Right ventricle myocardium superior (tissue), 1 donor: ENCODE results near the gene KLHL5. TPM values are rescaled to one million over a fixed set of nuclear protein-coding genes. Genes with fewer than 3 reads are reported as not detected.
"Not testable (repeated sequence)": the region's sequence is repeated elsewhere in the genome, so short reads cannot be mapped to it uniquely, and the experiment has no call there.

ENCODE experiments used
- ATAC-seq: fragments of 200-7000 bp; cut with Tn5 transposase; one replicate; pipeline ENCODE4 v1.9.1; 2020; ENCODE audit warnings: mild to moderate bottlenecking; ENCODE audit not compliant: poor library complexity
- DNase-seq: peaks from one replicate; pipeline ENCODE4 v3.0.0-alpha.2; 2020
- intact Hi-C: fragments of 100-400 bp; cut with DNase I; formaldehyde crosslinking; loops from one replicate; pipeline ENCODE4 v1.11.2; 2022
- total RNA-seq: library from RNA; stranded (reverse); fragmentation: NEBNext Ultra II Directional; extraction: Animal tissue kit (Norgen Biotek cat#: 25700); gene quantifications from one replicate; pipeline ENCODE4 v1.2.1, GENCODE V29; 2021
- donor health status: DM: no; HTN: yes; CAD: no; lungs with severe emphysema.

KLHL5 gene
- total RNA-seq, 1 donor from 2014 or later, result 13.2 TPM

DNA sequence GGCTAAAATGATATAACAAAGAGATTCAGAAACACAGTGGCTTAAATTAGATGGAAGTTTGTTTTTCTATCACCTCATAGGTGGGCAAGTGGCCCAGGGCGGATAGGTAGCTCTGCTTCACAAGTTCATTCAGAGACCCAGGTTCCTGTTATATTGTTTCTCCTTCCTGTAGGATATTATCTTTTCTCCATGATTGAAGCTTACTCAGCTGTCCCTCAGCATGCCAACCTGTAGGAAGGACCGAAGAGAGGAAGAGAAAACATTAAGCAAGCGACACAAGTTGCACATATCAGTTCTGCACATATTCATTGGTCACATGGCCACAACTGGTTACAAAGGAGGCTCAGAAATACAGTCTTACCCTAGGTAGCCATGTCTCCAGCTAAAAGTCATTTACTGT is 6.9 kb downstream of the KLHL5 start:
- ATAC-seq, result no peak
- DNase-seq, result no peak
- intact Hi-C loops, result no loop called here

DNA sequence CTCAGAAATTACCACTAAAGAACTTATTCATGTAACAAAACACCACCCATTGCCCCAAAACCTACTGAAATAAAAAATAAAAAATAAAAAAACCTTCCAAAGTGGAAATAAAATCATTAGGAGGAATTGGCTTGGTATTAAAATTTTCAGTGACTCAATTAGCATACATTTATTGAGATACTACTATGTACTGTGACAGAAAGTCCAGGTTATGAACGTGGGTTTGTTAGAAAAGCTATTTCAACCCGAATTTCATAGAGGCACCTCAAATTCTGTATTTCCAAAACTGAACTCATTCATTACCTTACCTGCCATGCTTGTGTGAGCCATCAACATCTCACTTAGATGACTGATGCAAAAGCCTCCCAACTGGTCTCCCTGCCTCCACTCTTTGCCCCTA is 16.8 kb downstream of the KLHL5 start:
- no peak for DNase-seq
- no peak for ATAC-seq
- intact Hi-C loops, result no loop called here

DNA sequence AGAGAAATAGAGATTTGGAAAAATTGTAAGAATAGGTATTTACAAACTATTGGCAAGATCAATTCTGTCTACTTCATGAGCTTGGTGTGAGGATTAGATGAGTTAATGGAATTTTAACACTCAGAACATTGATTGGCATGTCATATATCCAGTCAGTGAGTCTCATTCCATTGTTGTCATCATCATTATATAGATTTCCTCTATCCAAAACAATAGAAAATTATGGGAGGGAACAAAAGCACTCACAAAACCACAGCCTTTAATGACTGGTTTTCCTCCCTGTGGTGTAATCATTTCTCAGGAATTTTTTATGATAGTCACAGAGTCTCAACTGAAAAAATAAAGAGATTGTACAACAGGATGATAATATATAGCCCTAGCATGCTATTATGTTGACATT is 21.1 kb downstream of the KLHL5 start:
- DNase-seq (no peak), ATAC-seq (no peak)
- intact Hi-C loops, result no loop called here

DNA sequence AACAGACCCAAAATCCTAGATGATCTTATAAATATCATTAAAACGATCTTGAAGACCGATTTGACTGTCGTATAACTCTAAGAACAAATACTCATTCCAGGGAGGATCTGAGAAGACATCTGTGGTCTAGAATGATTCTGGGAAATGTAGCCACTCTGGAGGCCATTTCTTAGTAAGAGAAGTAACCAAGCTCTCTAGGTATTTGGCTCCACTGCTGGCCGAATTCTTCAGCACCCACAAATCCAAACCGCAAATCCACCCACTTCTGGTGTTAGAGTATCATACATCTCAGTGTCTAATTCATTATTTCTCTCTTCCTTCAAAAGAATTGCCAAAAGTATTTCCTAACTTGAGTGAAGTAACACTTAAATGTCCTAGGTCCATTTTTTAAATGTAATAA is 23.9 kb downstream of the KLHL5 start:
- ATAC-seq, result no peak
- DNase-seq, result no peak
- intact Hi-C loops, result no loop called here

DNA sequence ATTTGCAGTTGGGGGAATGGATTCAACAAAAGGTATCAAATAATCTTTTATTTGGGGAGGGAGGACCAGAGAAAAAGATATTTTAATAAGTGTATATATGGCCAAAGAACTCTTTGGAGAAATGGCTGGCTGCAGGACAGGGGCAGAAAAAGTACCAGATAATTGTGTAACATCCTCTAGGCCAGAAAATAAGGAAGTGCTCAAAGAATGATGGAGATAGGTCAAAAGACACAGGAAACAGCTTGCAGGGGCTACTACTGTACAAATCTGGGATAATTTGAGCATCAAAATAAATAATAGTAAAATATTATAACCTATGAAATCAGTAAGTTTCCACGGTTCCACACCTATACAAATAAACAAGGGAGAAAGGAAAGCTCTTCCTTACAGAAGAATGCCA is 34.8 kb downstream of the KLHL5 start:
- no peak for DNase-seq
- no peak for ATAC-seq
- intact Hi-C loops, result no loop called here

DNA sequence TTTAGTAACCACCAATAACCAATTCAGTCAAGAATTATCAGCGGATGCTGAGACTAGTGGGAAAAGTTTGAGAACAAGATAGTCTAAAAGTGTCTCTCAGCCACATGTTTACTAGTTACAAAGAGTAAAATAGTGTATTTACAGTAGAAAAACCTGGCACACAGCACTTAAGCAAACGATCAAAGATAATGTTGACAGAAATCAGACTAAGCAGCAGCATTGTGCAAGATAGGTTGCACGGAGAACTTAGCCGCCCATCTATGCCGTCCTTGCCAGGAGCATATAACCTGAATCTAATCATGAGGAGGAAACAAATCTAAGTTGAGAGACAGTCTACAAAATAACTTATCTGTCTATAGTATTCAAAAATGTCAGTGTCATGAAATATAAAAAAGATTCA is 35.3 kb downstream of the KLHL5 start:
- no peak for DNase-seq
- no peak for ATAC-seq
- intact Hi-C loops, result no loop called here

DNA sequence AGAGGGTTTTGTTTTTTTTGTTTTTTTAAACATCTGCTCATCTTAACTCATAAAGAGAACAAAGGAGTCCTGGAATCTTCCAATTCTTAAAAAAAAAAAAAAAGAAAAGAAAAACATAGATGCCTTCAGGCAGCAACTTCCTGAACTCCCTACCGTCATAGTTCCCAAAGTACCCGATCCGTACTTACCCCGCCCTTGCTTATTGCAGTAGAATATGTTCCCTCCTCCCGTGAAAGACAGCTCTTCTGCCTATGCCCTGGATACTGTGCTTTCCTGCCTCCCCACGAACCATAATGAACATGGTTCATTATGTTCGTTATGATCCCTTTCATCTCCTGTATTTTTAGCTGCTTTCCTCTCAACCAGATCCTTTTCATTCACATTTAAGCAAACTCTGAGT is 40.3 kb downstream of the KLHL5 start:
- intact Hi-C loops, result no loop called here
- no peak for ATAC-seq
- no peak for DNase-seq

DNA sequence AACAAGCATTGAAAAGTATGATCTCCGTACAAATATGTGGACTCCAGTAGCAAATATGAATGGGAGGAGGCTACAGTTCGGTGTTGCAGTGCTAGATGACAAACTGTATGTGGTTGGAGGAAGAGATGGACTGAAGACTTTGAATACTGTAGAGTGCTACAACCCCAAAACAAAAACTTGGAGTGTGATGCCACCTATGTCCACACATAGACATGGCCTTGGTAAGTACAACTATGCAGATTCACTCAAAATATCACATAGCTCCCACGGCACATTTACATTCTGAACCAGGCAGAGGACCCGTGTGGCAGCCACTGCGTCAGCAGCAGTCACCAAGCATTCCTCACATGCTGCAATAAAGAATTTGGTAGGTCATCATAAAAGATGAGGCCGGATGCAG is 41.3 kb downstream of the KLHL5 start:
- DNase-seq, result no peak
- intact Hi-C loops, result no loop called here
- ATAC-seq, result no peak

DNA sequence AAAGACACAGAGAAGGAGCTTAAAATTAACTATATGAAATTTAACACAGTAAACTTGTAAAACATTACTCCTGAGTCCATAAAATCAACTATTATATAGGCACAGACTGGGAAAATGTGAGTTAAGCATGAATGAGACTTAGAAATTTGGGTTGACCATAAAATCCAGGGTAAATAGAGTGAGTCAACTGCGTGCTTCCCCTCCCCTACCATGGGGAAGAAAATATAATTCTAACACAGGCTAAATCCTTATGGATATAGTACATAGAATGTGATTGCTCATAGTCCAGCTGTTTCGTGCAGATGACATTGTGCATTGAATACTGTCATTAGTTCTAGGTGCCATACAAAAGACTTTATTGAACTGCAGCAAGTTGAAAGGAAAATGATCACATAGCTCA is 42.2 kb downstream of the KLHL5 start:
- intact Hi-C loops, result no loop called here
- no peak for ATAC-seq
- no peak for DNase-seq

DNA sequence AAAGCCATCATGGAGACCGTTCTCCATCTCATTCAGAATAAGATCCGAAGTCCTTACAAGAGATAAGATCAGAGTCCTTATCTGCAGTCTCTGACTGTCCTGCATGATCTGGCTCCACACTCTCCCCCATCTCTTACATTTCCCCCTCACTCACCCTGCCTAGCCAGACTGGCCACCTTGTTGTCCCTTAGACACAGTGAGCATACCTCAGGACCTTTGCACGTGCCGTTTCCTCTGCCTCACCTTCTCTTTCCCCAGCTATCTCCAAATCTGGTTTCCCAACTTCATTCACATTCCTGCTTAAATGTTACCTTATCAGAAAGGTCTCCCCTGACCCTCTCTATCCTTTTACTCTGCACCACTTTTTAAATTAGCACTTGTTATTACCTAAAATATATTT is 44.0 kb downstream of the KLHL5 start:
- intact Hi-C loops, result no loop called here
- ATAC-seq (no peak), DNase-seq (no peak)

DNA sequence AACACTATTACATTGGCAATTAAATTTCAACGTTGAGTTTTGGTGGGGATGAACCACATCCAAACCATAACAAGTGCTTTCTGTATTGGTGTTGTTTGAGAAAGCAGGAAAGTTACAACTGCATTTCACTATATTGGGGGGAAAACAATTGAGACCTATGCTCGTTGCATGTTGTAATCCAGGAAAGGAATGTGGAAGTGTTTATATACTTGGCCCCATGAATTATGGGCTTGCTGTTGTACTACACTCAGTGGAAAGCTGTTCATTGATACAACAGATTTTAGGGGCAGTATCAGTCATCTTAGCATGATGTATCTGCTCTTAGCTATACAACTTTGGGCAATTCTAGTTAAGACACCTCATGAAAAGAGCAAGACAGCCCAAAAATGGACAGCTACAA is 52.4 kb downstream of the KLHL5 start:
- DNase-seq (no peak), ATAC-seq (no peak)
- intact Hi-C loops, result no loop called here

DNA sequence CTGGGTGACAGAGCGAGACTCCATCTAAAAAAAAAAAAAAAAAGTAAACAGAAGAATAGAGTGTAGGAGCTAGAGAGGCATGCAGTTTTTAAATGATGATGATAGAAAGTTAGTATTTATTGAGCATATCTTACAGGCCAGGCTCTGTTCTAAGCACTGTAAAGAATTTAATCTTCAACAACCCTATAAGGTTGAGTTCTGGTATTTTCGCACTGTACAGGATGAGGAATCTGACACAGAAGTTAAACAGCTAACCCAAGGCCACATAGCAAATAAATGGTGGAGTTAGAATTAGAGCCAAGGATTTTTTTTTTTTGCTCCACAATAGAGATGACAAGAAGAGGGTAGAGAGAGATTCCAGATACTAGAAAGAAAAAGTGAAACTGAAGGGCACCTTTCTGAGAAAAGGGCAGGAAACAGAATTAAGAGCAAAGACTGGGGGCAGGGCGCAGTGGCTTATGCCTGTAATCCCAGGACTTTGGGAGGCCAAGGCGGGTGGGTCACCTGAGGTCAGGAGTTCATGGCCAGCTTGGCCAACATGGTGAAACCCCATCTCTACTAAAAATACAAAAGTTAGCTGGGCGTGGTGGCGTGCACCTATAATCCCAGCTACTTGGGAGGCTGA is 56.1 kb downstream of the KLHL5 start:
- intact Hi-C loops, result no loop called here
- ATAC-seq (no peak), DNase-seq (no peak)

DNA sequence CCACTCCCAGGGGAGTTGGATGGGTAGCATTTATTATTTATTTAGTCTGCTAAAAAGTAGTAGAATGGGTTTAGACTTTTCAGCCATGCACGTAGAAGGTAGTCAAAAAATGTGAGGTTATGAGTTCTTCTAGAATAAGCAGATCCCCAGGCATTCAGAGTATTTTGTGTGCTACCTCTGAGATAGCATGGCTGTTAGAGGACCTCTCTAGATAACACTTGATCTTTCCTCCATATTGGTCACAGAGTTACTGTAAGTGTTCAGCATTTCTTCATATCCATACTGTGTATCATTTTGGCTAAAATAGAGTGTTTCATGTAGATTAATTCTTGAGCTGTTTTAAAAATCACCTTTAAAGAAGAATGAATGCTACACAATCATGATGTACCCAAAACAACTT is 58.4 kb downstream of the KLHL5 start:
- no peak for ATAC-seq
- no peak for DNase-seq
- intact Hi-C loops, result no loop called here

DNA sequence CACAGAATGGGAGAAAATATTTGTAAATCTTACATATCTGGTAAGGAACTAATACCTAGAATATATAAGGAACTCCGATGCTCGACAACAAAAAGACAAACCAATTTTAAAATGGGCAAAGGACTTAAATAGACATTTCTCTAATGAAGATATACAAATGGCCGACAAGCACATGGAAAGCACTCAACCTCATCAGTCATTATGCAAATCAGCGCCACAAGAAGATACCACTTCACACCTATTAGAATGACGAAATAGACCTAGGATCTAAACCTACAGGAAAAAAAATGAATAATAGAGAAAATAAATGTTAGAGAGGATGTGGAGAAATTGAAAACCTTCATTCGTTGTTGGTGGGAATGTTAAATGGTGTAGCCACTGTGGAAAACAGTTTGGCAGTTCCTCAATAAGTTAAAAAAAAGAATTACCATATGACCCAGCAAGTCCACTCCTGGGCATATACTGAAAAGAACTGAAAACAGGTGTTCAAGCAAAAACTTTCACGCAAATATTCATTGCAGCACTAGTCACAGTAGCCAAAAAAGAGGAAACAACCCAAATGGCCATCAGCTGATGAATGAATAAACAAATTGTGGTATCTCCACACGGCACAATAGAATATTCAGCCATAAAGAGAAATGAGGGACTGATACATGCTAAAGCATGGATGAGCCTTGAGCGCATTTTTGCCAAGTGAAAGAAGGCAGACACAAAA is 63.0 kb downstream of the KLHL5 start:
- DNase-seq (no peak), ATAC-seq (no peak)
- intact Hi-C loops, result no loop called here

DNA sequence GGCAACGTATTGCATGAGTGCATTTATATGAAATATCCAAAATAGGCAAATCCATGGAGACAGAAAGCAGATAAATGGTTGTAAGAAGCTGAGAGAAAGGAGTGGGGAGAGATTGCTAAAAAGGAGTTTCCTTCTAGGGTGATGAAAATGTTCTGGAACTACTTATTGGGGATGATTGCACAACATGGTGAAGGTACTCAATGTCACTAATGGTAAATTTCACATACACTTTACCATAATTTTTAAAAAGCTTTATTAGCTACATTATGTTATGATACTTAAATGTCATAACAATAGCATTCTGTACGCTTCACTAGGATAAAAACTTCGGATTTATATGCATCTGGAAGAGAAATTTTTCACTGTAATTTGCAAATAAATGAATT is 63.6 kb downstream of the KLHL5 start:
- ATAC-seq, result no peak
- no peak for DNase-seq
- intact Hi-C loops, result no loop called here

DNA sequence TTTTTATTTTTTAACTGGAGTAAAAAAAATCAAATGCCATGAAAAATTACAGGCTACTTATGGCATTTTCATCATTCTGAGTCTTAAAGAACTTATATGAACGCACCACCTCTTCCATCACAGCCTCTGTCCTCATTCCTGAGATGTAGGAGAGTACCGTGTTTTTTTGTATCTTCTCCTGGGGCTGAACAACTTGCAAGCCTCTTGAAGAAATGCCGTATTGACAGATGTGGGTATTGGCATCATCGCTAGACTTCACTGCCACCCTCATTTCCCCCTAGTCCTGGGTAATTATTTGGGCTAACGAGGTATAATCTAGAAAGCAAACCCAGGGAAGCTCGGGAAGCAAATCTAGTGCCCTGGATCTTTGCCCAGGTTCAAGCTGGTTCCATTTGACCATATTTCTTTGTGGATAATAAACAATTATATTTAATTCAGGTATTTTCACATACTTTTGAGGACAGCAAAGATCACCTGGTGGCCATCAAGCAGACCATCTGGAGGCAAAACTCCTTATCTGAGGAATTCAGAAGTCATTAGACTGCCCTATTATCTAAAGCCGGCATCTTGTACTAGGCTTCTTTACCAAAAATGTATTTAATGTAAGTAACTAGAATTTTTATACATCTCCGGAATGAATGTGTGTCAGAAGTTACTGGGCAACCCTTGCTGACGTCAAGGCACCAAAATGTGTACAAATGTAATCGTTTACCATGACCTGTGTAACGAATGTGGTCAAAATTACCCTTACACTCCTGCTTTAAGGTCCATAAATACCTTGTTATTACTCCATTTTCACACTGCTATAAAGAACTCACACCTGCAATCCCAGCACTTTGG is 64.4 kb downstream of the KLHL5 start:
- intact Hi-C loops, result no loop called here
- ATAC-seq, result no peak
- no peak for DNase-seq

DNA sequence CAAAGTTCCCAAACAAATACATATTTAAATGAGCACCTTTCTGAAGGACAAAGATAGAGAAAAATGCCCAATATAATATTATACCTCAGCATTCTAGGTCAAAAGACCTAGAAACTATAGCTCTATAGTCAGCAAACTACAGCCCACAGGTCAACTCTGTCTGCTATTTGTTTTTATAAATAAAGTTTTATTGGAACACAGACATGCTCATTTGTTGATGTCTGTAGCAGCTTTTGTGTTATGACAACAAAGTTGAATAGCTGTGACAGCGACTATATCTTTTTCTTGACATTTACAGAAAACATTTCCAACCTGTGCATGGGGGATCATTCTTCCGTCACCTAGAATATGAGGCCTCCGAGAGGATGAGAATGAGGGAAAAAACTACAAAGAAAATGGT is 71.6 kb downstream of the KLHL5 start:
- intact Hi-C loops, result loop anchor here (2.0 to 10.0 kb wide), 2 partner anchors 231 to 379 kb away; no protein-coding TSS in a partner anchor
- ATAC-seq, result no peak
- no peak for DNase-seq

DNA sequence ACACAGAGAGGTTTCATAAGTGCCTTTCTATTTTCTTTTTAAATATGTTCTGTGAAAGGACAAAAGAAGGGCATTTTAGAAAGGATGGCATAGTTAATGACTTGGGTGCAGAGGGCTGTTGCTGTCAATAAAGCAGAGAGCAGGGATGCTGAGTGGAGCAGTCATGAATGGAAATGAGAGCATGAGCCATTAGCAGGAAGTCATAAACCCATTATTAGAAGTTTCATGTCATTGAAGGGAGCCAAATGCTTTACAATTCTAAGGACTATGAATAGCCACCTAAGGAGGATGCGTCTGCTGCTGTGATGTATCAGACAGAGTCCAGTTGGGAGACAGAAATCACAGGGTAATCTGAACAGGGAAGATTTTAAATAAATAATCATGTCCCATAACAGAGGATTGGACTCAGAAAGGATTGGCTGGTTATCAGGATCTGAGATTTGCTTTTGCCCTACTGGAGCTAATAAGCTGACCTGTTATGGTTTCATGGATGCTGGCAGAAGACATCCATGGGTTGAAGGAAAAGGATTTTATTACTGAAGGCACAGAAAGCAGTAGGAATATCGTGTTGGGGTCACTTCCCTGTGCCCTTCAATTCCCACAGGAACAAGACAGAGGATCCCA is 72.8 kb downstream of the KLHL5 start:
- ATAC-seq (peak; percentile 18), DNase-seq (no peak)
- intact Hi-C loops, result loop anchor here (2.0 to 10.0 kb wide), 2 partner anchors 232 to 380 kb away; no protein-coding TSS in a partner anchor

DNA sequence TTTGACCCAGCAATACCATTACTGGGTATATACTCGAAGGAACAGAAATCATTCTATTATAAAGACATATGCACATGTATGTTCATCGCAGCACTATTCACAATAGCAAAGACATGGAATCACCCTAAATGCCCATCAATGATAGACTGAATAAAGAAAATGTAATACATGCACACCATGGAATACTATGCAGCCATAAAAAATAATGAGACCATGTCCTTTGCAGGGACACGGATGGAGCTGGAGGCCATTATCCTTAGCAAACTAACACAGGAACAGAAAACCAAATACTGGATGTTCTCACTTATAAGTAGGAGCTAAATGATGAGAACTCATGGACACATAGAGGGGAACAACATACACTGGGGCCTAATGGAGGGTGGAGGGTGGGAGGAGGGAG is 76.2 kb downstream of the KLHL5 start:
- intact Hi-C loops, result loop anchor here (10.0 kb wide), 1 partner anchor 383 kb away; no protein-coding TSS in a partner anchor
- DNase-seq, ATAC-seq: not testable (repeated sequence)
